GM18498 (cell line): Measurements from ENCODE around the gene TCEA3.

Experiments
- ATAC-seq: cut with Tn5 transposase; IDR thresholded peaks from one replicate; pipeline ENCODE4 v1.9.1; 2021; ENCODE audit warnings: mild to moderate bottlenecking, moderate library complexity; ENCODE audit not compliant: unreplicated experiment

Gene TCEA3

DNA sequence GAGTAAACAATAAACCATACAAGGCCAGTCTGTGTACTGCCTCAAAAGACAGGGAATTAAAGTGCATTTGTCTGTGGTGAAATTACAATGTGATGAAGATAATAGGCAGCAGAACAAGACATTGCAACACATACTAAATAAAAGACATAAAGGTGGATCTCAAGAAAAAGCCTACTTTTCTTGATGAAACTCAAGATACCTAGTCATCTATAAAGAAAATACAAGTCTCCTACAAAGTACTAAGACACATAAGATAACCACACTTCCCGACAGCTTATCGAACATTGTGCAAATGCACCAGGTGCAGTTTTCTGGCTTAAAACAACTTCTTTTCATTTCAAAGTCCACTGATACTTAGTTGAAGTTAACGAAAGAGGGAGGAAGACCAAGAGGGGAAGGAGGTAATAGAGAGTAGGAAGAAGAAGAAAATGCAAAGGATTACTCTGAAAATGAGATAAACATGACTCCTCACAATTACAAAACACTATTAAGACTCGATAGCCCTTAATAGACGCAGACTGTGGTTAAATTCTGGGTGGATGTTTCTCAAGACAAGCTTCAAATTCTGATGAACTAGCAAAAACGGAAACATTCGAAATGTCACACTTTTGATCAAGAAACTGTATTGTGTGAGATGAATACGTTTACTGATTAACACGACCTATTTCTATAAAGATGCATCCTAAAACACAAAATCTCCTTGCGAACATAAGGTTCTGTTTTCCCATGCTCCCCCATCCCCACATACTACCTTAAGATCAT is 82.4 kb downstream of the TCEA3 start:
- no peak for ATAC-seq

DNA sequence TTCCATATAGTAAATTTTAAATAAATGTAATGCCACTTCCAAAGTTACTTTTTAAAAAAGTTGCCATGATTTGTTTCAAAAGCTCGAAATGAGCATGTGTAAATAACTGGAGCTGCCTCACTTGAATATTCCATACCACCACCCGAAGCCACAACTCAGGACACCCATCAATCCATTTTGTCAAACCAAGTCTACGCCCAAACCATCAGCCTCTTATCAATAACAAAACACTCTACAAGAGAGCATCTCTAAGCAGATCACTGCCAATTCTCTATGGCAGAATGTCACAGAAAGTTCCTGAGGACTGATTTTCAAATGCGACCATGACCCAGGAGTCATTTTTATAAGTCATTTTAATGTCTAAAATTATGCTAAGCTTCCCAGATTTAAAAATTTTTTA is 84.9 kb downstream of the TCEA3 start:
- ATAC-seq, result no peak

DNA sequence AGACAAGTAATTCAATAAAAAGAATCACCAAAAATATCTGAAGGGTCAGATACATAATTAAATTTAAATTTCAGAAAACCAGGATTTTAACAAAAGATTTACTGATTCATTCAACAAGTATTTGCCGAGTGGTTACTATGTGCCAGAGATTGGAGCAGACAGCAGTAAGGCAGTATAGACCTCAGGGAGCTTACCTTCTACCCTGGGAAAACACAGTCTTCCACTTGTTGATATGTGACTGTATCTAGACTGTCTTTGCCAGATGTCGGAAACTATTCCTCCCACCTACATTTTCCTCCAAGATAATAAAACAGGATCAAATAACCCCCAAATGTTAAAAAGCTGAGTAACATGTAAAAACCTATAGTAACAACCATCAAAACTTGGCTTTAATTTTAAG is 86.7 kb downstream of the TCEA3 start:
- no peak for ATAC-seq

DNA sequence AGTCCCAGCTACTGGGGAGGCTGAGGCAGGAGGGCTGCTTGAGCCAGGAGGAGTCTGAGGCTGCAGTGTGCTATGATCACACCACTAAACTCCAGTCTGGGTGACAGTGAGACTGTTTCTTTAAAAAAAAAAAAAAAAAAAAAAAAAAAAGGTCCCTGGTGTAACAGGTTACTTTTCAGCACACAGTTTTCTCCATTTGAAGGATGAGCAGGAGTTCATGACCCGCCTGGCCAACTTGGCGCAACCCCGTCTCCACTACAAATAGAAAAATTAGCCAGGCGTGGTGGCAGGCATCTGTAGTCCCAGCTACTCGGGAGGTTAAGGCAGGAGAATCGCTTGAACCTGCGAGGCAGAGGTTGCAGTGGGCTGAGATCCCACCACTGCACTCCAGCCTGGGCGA is 92.8 kb downstream of the TCEA3 start:
- ATAC-seq, result no peak
